ENCODE measurements around the gene NCKAP5L.
"Not testable (repeated sequence)": the region's sequence is repeated elsewhere in the genome, so short reads cannot be mapped to it uniquely, and the experiment has no call there.

The NCKAP5L gene

DNA sequence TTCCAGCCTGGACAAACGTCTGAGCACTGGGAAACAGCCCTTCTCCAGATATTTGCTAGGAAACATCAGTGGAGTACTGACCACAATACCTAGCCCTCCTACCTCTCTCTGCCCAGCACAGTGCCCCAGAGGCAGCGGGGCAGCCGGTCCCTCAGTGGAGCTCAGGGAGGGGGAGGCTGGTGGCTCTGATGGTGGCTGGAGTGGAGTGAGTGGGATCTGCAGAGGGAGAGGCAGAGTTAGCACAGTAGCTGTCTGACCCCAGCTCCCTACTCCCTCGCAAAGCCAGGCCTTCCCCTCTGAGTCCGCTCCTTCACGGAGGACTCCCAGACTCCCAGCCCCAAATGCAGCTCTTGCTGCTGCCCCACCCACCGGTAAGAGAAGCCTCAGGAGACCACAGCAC, 30.0 kb downstream of the NCKAP5L start:
- no peak for DNase-seq (ENCODE audit: low read depth, low spot score)

DNA sequence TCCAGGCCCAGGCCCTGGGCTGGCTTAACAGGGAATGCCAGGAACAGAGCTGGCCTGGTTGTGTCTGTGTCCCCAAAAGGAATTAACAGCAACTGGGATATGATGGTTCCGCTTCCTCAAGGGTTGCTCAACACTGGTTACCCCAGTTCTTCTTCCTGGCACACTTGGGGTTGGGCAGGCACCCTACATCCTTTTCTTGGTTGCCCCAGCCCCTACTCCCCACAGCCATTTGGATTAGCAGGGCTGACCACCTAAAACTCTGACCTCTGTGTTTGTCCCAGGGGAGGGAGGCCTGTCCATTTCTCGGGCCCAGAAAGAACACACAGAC, 30.8 kb downstream of the NCKAP5L start:
- no peak for DNase-seq (ENCODE audit: low read depth, low spot score)

DNA sequence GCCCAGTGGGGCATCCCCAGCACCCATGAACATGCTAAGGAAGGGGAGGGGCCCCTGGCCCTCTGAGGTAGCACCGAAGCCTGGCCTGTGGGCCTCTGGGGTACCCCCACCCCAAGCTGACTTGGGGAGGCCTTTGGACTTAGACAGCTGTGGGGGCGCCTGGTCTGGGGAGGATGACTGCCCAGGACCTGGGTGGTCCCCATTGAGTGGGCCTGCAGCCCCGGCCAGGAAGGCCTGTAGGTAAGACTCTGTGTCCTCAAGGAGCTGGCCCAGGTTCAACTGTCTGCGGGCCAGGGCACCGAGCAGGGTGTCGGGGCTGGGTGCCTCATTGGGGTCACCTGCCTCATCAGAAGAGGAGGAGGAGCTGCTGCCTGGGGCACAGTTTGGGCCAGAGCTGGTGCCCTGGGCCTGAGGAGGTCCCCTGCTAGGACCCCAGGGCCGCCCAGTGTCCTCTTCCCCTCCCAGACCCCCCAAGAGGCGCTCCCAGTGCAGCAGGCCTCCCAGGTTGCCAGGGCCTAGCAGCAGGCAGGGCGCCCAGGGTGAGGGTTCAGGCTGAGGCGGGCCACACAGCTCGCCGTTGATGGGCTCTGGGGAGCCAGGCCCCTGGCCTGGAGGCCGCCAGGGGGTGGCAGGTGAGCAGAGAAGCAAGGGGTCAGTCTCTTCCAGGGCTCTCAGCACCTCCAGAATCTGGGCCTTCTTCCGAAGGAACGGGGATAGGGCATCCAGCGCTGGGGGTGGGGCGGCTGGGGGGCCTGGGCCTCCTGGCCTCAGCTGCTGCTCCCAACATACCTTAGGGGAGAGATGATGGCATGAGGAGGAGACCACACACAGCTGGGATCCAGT, 31.4 kb downstream of the NCKAP5L start:
- no peak for DNase-seq (ENCODE audit: low read depth, low spot score)

DNA sequence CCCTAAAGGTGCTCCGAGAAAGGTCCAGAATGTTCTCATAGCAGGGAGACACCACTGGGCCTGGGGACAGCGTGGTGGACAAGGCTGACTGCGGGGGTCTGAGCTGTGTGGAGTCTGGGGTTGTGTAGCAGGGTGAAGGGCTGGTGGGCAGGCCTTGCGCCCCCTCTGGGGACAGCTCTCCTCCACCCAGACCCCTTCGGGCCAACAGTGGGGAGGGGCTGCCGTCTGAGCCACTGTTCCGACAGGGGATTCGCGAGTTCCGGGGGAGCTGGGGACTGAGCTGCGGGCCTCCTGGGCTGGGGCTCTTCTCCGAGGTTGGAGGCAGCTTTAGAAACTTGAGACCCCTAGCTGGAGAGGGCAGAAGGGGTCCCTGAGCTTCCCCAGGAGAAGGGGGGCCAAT, 32.1 kb downstream of the NCKAP5L start:
- DNase-seq (ENCODE audit: low read depth, low spot score): no peak

DNA sequence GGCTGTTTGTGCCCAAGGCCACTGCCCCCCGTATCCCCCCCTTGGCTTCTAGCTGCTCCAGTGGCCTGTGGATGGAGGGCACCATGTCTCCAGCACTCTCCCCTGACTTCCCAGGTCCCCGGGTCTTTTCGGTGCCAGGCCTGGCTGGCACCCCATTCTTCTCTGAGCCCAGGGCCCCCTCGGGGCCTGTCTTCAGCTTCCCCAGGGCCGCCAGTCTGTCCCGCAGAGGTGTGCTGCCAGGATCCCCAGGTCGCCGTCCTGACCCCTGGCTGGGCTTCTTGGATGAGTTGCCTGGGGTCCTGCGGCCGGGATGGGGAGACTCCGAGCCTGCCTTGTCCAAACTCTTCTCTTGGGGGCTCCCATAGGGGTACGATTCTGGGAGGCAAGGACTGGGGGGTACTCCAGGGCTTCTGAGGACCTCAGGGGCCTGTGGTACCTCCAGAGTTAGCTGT, 32.5 kb downstream of the NCKAP5L start:
- DNase-seq (ENCODE audit: low read depth, low spot score): no peak

DNA sequence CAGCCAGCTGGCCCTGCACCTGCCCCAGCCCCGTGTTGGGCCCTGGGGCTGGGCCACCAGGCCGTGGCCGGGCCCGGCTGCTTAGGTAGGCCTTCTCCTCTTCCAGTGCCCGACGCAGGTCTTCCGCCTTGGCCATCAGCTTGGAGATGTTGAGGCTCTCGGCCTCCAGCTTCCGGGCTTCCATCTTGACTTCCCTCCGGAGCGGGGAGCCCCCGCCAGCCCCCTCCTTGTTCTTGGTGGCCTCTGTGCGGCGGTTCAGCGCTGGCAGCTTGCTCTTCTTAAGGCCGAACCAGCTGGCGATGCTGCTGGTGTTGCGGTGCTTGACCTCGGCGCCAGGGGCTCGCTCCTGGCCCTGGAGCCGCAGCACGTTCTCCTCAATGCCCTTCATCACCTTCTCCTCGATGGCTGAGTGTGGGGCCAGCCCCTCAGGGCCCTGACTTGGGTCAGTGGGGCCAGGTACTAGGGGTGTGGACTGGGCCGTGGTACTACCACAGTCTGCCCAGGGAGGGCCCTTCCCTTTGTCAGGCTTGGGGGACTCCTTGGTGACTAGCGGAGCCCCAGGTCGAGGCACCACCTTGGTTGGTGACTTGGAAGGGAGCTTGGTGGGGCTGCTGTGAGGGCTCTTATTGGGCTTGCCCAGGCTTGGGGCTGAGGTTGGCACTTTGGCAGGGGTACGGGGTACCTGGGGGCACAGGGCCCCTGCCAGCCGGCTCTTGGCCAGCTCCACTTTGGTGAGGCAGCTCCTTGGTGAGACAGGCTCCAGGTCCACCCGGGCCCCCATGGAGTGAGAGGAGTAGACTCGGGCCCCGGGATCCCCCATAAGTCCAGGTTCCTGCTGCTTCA, 33.2 kb downstream of the NCKAP5L start:
- no peak for DNase-seq (ENCODE audit: low read depth, low spot score)

DNA sequence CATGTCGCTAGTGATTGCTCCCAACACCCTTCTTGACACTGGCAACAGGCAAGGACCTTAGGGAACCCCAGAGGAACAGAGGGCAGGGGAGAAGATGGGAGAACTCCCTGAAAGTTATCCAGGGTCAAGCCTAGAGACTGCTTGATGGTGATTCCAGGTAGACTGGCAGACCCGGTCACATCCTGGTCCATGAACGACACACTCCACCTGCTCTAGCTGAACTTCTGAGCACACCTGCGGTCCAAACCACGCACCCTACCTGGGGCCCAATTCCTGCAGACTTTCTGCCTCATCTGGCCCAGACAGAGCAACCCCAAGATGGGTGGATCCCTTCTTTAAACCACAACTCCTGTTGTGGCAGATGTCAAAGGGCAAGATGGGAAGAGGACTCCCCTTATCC, 34.2 kb downstream of the NCKAP5L start:
- no peak for DNase-seq (ENCODE audit: low read depth, low spot score)

DNA sequence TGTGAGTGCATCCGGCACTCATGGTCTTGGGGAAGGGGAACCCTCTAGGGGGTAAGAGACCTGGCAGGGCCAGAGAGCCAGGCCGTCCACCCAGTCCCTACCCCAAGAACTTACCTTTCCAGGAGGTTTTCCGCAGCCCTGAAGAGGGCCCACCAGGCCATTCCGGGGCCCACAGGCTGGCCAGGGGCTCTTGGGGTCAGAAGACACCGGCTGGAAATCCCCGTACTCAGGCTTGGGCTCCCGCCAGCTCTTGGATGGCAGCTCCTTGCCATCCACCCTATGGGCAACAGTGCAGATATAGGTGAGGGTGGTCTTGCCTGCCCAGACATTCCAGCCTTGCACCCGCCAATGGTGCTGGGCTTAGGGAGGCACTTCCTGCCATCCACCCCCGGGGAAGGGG, 34.6 kb downstream of the NCKAP5L start:
- no peak for DNase-seq (ENCODE audit: low read depth, low spot score)

DNA sequence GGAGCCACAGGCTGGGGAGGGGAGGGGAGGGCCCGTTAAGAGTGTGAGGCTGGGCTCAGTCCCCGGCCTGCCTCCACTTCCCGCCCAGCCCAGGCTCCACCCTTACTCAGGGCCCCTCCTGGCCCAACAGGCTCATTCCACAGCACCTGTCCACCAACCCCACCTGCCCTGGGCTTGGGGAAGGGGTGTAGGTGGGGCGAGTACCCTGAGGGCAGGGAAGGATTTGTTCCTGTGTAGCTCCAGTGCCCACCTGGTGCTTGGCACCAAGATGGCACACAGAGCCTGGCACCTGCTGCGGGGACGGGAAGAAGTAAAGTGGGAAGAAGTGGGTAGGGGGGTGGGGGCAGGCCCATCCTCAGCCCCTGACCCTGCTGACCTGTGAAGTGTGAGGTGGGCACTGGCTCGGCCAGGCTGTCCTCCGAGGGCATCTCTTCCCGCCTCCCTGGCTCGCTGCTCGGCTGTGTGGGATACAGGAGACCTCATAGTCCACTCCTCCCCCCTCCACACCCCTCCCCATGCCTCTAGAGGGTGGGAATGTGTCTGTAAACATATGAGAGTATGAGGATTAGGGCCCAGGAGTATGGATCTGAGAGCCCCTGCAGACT, 35.1 kb downstream of the NCKAP5L start:
- DNase-seq (ENCODE audit: low read depth, low spot score): no peak

DNA sequence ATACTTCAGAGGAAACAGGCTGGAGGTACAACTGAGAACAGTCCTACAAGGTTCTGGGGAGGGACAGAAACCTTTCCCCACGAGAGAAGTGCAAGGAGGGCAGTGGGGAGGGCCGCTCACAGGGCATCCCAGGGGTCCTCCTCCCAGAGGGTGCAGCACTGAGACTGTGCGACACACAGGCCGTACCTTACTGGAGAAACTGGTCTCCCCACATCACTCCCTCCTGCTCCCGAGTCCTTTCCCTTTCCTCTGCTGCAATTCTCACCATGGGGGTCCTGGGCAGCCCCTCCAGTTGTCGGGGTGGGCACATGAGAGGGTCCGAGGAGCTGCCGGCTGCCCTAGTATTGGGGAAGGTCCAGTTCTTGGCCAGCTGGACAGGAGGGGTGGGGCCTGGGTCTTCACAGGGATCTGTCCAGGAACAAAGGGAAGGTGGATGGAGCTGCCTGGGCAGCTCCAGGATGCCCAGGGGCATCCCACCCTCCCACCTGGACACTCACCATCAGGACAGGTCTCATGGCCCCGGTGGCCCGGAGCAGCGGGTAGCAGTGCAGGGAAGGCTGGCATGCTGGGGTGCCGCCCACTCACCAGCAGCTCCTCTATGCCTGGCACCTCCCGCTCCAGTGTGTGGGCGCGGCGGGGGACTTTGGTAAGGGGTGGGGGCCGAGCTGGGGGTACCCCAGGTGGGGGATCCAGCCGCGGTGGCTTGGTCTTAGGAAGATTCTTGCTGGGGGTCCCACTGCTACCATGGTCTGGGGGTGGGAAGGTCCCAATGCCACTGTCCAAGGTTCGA, 35.8 kb downstream of the NCKAP5L start:
- no peak for DNase-seq (ENCODE audit: low read depth, low spot score)

DNA sequence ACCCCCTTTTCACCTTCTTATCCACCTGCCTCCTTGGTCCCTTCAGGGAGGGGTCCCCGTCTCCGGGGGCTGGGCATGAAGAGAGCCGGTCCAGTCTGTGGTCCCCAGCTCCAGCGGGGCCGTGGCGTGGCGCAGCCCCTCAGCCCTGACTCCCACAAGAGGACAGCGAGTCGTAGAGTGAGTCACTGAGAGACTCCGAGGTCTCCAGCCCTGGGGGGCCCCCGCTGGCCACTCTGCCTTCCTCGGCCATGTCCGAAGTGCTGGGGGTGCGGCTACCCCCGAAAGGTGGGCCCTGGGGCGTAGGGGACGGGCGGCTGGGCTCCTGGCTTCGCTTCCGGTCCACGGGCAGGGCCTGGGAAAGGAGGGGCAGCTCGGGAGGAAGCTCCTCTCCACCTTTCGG, 36.5 kb downstream of the NCKAP5L start:
- DNase-seq (ENCODE audit: low read depth, low spot score): no peak

DNA sequence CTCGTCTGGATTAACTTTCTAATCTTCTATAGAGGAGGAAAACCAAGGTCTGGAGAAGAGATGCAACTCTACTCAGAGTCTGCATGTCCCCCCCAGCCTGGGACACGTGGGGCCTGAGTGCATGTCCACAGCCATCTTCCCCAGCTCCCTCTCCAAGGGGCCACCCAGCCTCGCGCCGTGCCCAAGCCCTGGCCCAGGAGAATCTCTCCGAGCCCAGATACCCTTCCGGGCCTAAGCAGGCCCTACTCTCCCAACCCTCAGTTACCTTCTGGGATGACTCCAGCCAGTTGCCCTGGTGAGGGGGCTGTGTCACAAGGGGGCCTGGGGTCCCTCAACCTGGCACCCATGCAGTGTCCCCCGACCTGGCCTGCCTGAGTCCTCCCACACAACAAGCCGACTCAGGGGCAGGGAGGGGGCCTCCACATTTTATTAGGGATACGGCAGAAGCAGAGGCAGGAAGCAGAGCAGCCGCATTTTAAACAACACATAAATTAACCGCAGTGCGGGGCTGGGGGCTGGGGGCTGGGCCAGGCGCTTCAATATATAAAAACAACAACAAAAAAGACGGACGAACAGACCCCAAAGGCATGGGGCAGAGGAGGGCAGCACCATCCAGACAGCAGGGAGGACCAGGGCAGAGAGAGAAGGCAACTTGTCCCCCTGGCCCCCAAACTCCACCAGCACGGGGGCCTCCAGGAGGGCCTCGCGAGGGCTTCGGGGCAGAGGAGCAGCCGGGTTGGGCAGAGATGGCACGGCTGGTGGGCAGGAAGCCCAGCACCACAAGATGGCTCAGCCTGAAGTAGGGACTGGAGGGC, 37.3 kb downstream of the NCKAP5L start:
- DNase-seq (ENCODE audit: low read depth, low spot score): no peak

DNA sequence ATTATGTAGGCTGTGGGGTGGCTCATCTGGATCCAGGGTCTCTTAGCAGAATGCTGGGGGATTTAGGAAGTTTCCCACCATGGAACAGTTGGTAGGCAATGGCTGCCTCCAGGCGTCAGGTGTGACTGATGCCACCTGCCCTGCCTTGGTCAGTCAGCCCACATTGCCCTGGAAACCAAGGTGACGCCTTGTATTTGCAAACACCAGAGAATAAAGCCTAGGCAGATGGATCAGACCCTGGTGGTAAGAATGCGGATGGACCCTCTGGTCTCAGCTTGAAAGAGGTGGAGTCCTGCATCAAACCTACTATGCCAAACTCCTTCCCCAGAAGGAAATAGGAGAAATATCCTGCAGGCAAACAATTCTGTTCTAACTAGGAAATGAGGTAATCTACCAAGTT, 38.2 kb downstream of the NCKAP5L start:
- no peak for DNase-seq (ENCODE audit: low read depth, low spot score)

DNA sequence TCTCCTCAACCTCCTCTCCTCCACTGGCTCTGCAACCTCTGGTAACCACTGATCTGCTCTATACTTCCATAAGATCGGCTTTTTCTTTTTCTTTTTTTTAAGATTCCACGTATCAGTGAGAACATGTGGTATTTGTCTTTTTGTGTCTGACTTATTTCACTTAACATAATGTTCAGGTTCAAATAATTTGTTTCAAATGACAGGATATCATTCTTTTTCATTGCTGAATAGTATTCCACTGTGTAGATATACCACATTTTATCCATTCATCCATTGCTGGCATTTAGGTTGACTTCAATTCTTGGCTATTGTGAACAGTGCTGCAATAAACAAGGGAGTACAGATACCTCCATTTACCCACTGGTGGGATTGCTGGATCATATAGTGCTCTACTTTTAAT, 40.5 kb downstream of the NCKAP5L start:
- no peak for DNase-seq (ENCODE audit: low read depth, low spot score)

DNA sequence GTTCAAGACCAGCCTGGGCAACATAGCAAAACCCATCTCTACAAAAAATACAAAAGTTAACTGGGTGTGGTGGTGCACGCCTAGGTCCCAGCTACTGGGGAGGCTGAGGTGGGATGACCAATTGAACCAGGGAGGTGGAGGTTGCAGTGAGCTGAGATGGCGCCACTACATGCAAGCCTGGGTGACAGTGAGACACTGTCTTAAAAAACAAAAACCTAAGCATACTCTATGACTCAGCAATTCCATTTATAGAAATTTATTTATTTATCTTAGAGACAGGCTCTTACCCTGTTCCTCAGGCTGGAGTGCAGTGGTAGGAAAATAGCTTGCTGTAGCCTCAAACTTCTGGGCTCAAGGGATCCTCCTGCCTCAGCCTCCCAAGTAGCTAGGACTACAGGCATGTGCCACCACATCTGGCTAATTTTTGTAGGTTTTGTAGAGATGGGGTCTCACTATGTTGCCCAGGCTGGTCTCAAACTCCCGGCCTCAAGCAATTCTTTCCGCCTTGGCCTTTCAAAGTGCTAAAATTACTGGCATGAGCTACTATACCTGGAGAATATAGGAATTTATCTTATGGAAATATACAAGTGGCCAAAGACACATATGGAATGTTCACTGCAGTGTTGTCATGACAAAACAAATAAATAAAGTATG, 43.3 kb downstream of the NCKAP5L start:
- no peak for DNase-seq (ENCODE audit: low read depth, low spot score)

DNA sequence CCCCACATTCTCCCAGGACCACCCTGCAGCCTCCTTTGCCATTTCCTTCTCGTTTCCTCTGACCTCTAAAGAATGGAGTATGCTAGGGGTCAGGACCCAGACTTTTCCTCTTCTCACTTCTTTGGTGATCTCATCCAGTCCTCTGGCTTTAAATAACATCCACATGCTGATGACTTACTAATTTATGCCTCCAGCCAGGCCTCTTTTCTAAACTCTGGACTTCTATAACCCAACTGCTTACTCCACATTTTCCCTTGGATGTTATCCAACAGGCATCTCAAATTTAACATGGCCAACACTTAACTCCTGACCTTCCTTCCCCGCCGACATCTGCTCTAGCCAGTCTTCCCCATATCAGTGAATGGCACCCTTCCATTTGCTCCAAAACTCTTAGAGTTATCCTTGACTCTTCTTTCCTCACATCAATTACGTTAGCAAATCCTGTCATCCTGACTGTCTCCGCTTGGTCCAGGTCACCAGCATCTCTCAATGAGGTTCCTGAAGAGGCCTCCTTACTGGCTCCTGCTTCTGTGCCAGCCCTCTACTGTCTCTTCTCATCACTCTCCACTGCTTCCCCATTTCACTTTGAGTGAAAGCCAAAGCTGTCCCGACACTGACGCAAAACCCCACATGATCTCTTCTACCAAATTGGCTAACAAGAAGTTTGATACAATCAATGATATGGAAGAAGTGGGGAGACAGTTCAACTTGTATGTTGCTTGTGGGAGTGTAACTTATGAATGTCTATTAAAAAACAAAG, 44.1 kb downstream of the NCKAP5L start:
- no peak for DNase-seq (ENCODE audit: low read depth, low spot score)

DNA sequence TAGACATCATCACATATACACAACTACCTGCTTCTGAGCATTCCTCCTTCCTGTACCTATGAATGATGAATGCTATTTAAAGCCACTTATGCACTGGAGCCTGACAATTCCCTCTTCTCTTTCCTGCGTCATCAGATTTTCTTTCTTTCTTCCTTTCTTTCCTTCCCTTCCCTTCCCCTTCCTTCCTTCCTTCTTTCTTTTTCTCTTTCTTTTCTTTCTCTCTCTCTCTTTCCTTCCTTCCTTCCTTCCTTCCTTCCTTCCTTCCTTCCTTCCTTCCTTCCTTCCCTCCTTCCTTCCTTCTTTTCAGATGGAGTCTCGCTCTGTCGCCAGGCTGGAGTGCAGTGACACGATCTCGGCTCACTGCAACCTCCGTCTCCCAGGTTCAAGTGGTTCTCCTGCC, 47.3 kb downstream of the NCKAP5L start:
- not testable (repeated sequence) for DNase-seq (ENCODE audit: low read depth, low spot score)

DNA sequence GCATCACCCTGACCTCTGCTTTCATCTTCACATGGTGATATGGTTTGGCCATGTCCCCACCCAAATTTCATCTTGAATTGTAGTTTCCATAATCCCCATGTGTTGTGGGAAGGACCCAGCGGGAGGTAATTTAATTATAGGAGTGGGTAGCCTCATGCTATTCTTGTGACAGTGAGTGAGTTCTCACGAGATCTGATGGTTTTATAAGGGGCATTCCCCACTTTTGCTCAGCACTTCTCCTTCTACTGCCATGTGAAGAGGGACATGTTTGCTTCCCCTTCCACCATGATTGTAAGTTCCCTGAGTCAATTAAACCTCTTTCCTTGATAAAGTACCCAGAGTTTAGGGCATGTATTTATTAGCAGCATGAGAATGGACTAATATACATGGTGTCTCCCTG, 48.6 kb downstream of the NCKAP5L start:
- no peak for DNase-seq (ENCODE audit: low read depth, low spot score)

Measured in activated CD4-positive, CD25-positive, alpha-beta regulatory T cell treated with anti-CD3 and anti-CD28 coated beads, Interleukin-2, amount 50 U/mL, for 16 hours (primary cell).